Calu3 (cell line): Measurements from ENCODE around the gene ECT2. TPM values are rescaled to one million over a fixed set of nuclear protein-coding genes. Genes with fewer than 3 reads are reported as not detected.

Source experiments
- BruUV-seq: library from RNA; stranded (reverse); fragments of 400-500 nt; replicated peaks from 2 replicates; lab custom pipeline; 2021; lab: Mats Ljungman, UMichigan
- CTCF ChIA-PET: fragments of 300-600 bp; sonication (Branson Sonifier 250); formaldehyde crosslinking; loops from one replicate; lab custom pipeline; 2022; ENCODE audit warnings: antibody characterized with exemption; lab: Charles Lee
- DNase-seq: peaks from one replicate; pipeline ENCODE4 v3.0.0; 2022
- H3K27ac Mint-ChIP-seq: one replicate; pipeline ENCODE4 v1.8.0; 2022; ENCODE audit warnings: mixed read lengths; ENCODE audit not compliant: unreplicated experiment
- H3K27me3 Mint-ChIP-seq: one replicate; pipeline ENCODE4 v1.8.0; 2022; ENCODE audit warnings: mixed read lengths; ENCODE audit not compliant: unreplicated experiment
- H3K36me3 Mint-ChIP-seq: one replicate; pipeline ENCODE4 v1.8.0; 2022; ENCODE audit warnings: mild to moderate bottlenecking, moderate library complexity, mixed read lengths; ENCODE audit not compliant: insufficient read depth, unreplicated experiment
- H3K4me1 Mint-ChIP-seq: one replicate; pipeline ENCODE4 v1.8.0; 2022; ENCODE audit warnings: mild to moderate bottlenecking, low read depth, mixed read lengths; ENCODE audit not compliant: unreplicated experiment
- H3K4me3 Mint-ChIP-seq: one replicate; pipeline ENCODE4 v1.8.0; 2022; ENCODE audit warnings: mild to moderate bottlenecking, low read depth, moderate library complexity, mixed read lengths; ENCODE audit not compliant: unreplicated experiment
- H3K9me3 Mint-ChIP-seq: one replicate; pipeline ENCODE4 v1.8.0; 2022; ENCODE audit warnings: low read depth, mixed read lengths; ENCODE audit not compliant: unreplicated experiment
- CTCF ChIP-seq: fragments of 200-600 bp; IDR thresholded peaks from one replicate; pipeline ENCODE4 v1.8.0; 2022; ENCODE audit warnings: antibody characterized with exemption; ENCODE audit not compliant: unreplicated experiment
- intact Hi-C: fragments of 100-400 bp; cut with micrococcal nuclease; formaldehyde crosslinking; loops from one replicate; pipeline ENCODE4 v1.10.0; 2022; ENCODE audit not compliant: unreplicated experiment
- total RNA-seq: library from RNA; stranded (reverse); gene quantifications from 2 replicates; pipeline ENCODE4 v1.2.3, GENCODE V29; 2022

Gene ECT2
- total RNA-seq, 1 experiment from 2014 or later: 201 TPM

- H3K27ac Mint-ChIP-seq: peak overlapping the region; percentile 97
- peaks cover 7% of the 10 kb centered on the region for H3K9me3 Mint-ChIP-seq
- DNase-seq: peak; percentile 80
- peak overlapping the region; percentile 85 for H3K4me3 Mint-ChIP-seq
- BruUV-seq: no TSS peak
- H3K36me3 Mint-ChIP-seq: peaks cover 52% of the 10 kb centered on the region
- no peak for TF ChIP-seq CTCF
- no peaks in the 10 kb centered on the region for H3K27me3 Mint-ChIP-seq
- intact Hi-C loops: loop anchor here (2.0 kb wide), 1 partner anchor 27 kb away; no protein-coding TSS in a partner anchor
- CTCF ChIA-PET: interaction anchor here (0.6 to 3.9 kb wide), 28 partner anchors 9 to 1304 kb away, joined by 3 to 80 read pairs (median 4); partner anchors contain the start of gene NCEH1
- peaks cover 60% of the 10 kb centered on the region for H3K4me1 Mint-ChIP-seq
Observed at GRCh38 chr3:172749230-172749965, 1.1 kb upstream of the ECT2 start.

GRCh38 chr3:172750069-172750367 is 508 bp upstream of the ECT2 start:
- no TSS peak for BruUV-seq
- Mint-ChIP-seq H3K27me3 (no peaks in the 10 kb centered on the region), H3K9me3 (peaks cover 7% of the 10 kb centered on the region), H3K36me3 (peaks cover 56% of the 10 kb centered on the region), H3K27ac (peak overlapping the region; percentile 97), H3K4me1 (peaks cover 65% of the 10 kb centered on the region), H3K4me3 (peak overlapping the region; percentile 85)
- no peak for DNase-seq
- CTCF ChIA-PET: interaction anchor here (0.6 to 3.9 kb wide), 24 partner anchors 10 to 1305 kb away, joined by 3 to 80 read pairs (median 4); partner anchors contain the start of gene NCEH1
- no peak for TF ChIP-seq CTCF
- intact Hi-C loops: loop anchor here (1.0 kb wide), 2 partner anchors 39 to 77 kb away; partner anchors contain the start of gene NCEH1

- CTCF ChIA-PET: interaction anchor here (0.5 to 3.9 kb wide), 16 partner anchors 14 to 191 kb away, joined by 3 to 80 read pairs (median 6); partner anchors contain the start of gene NCEH1
- Mint-ChIP-seq H3K27ac (peak overlapping the region; percentile 39), H3K9me3 (no peaks in the 10 kb centered on the region), H3K27me3 (no peaks in the 10 kb centered on the region), H3K36me3 (peaks cover 66% of the 10 kb centered on the region), H3K4me3 (peak overlapping the region; percentile 85), H3K4me1 (peaks cover 61% of the 10 kb centered on the region)
- intact Hi-C loops: no loop called here
- TF ChIP-seq CTCF: no peak
- no TSS peak for BruUV-seq
- no peak for DNase-seq
Observed at GRCh38 chr3:172751175-172751704, 714 bp downstream of the ECT2 start.

- CTCF ChIA-PET: interaction anchor here (3.9 kb wide), 1 partner anchor 79 kb away, joined by 80 read pairs; no protein-coding TSS in a partner anchor
- Mint-ChIP-seq H3K36me3 (peaks cover 72% of the 10 kb centered on the region), H3K27me3 (no peaks in the 10 kb centered on the region), H3K4me1 (peaks cover 52% of the 10 kb centered on the region), H3K27ac (peak overlapping the region; percentile 39), H3K4me3 (peak overlapping the region; percentile 85), H3K9me3 (no peaks in the 10 kb centered on the region)
- intact Hi-C loops: no loop called here
- BruUV-seq: no TSS peak
- DNase-seq: no peak
- no peak for TF ChIP-seq CTCF
Observed at GRCh38 chr3:172752651-172753050, 2.1 kb downstream of the ECT2 start.
